GM18519 (cell line): ENCODE measurements around the gene AGMO.

ENCODE experiments used
- ATAC-seq: cut with Tn5 transposase; IDR thresholded peaks from one replicate; pipeline ENCODE4 v1.9.1; 2021; ENCODE audit warnings: mild to moderate bottlenecking, moderate library complexity; ENCODE audit not compliant: unreplicated experiment, low FRiP score

Gene AGMO

DNA sequence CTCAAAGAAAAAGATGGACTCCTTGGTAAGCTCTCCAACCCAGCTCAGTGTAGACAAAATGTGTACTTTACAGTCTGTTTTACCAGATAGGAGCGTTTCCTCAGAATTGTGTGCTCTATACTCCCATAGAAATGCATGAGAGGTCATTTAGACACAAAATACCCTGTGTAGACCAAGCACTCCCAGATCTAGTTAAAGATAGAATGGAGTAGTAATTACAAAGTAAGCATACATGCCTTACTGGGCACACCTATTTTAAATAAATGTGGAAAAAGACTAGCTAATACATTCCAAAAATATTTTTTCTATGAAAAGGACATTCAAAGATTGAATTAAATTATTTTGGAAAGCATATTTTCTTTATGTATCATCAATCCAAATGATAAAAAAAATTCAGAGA lies 387.3 kb downstream of the AGMO start:
- no peak for ATAC-seq

DNA sequence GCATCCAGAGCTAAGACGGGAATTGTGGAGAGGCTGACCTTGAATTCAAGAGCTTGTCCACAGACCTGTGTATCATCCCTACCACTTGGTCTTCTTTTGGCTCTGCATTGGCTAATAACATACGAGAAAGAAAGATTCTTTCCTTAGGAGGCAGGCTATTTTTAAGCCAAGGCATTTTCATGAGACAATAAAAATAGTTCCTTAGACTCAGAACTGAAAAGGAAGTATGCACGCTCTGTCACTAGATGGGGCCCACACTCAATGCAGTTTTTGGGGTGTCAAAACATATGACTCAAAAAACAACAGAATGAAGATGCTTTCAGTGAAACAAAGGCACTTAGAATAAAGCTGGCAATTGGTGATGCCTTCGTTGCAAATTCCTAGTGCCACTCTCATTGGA lies 393.3 kb downstream of the AGMO start:
- no peak for ATAC-seq

DNA sequence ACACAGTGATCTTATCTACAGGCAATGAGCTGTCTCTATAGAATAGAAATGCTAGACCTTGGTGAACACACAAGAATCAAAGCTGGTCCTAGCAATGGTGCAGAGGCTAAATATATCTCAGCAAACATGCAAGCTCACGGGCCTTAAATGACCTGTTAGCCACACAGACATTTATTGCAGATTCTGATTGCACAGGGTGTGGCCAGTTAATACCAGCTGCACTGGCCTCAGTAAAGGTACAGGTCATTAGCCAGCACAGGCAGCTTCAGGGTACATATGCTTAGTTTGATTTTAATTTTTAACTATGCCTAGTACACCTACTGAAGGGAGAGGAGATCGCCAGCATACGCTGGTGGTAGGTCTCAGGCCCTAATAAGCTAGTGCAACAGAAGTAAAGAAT lies 393.9 kb downstream of the AGMO start:
- no peak for ATAC-seq

DNA sequence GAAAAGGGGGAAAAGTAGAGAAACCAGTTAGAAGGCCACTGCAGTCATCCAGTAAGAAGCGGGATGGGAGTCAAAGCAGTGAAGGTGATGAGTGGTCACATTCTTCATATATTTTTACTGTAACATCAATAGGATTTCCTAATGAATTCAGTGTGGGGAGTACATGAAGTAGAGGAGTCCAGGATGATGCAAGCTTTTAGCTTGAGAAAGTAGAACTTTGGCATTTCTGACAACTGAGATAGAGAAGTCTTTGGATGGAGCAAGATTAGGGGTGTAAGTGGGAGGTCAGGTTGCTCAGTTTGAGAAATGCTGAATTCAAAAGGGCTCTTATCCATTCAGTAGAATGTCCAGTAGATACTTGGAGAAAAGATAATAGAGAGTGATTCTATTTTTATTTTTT lies 395.2 kb downstream of the AGMO start:
- ATAC-seq, result no peak

DNA sequence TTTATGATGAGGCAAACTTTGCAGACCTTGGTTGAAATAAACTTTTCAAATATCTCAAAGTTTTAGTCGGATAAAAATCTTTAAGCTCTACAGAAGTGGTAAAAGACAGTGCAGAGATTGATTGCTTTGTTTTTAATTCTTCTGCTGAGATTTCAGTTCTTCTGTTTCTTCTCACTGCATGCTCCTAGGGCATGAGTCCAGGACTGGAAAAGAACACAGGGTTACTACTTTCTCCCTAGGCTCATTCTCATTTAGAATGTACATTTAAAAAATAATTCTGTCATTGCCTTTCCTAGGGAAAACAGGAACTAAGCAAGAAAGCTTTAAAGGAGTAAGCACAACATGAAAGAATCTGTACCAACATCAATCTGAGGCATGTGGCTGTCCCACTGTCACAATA lies 402.6 kb downstream of the AGMO start:
- ATAC-seq, result no peak

DNA sequence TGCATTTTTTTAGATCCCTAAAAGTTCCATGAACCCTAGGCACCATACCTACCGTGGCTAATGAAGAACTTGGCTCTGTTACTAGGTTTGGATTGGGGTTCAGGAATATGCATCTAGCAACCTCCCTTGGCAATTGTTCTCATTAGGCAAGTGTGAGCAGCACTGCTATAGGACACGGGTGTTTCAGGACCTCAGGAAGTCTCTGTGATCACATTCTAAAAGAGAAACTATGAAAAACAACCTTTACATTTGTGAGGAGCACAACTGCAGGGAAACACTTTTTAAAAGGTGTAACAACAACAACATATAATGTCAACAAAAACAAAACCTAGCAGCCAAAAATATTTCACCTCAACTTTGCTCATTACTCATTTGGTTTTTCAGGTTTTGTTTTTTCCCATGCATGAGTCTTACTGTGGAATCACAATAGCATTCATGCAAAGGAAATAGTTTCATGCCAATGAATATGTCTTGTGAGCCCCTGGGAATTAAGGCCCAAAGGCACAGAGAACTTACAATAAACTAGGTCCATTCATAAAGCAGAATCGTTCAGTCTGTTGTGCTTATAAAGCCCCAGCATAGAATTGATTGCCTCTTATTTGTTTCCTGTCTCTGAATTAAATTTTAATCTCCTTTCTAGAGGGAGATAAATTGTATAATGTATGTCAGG lies 403.5 kb downstream of the AGMO start:
- no peak for ATAC-seq
